Non-pigmented ciliary epithelial cell (primary cell): ENCODE results near the gene BLOC1S5.
A peak's percentile ranks its signal among the peaks of the same experiment; 100 is the strongest.

Experiments used
- DNase-seq: peaks from one replicate; pipeline ENCODE4 v3.0.0-alpha.2; 2010; ENCODE audit warnings: low read depth

The BLOC1S5 gene, protein sequence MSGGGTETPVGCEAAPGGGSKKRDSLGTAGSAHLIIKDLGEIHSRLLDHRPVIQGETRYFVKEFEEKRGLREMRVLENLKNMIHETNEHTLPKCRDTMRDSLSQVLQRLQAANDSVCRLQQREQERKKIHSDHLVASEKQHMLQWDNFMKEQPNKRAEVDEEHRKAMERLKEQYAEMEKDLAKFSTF

DNA sequence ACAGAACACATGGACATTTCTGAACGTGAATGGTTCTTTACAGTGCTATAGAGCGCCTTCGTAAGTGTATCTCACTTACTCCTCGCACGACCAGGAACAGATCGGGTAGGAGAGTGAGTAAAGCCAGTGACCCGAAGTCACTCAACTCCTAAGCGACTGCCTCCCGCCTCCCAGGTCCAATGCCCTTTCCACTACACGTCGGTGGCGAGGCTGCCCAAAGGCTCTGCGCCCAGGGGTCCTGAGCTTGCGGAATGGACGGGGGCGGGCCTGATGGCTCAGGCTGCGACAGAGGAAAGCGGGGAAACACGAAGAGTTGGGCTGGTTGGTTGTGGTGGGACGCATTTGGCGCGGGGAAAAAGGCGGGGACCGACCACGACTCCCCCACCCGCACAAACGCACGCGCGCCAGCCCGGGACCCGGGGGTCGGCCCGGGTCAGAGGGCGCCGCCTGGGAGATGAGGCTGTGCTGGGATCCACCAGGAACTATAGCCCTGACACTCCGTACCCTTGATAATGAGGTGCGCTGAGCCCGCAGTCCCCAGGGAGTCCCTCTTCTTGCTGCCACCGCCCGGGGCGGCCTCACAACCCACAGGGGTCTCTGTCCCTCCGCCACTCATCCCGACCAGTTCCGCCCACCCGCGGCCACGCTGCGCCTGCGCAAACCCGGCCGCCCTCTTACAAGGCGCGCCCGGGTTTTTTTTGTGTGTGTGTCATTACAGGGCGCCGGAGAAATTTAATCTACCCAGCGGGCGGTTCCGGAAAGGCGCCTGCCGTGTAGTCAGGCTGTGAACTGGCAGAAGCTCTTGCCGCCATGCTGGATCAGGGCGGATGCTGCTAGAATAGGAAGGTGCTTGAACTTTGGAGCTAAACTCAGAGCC, at the start of gene BLOC1S5:
Gene BLOC1S5, minus strand, starts transcription at position 629 of the 877 bp plus-strand sequence. Its CDS starts 13 bp downstream, at position 616.
- DNase-seq: peak; percentile 90

DNA sequence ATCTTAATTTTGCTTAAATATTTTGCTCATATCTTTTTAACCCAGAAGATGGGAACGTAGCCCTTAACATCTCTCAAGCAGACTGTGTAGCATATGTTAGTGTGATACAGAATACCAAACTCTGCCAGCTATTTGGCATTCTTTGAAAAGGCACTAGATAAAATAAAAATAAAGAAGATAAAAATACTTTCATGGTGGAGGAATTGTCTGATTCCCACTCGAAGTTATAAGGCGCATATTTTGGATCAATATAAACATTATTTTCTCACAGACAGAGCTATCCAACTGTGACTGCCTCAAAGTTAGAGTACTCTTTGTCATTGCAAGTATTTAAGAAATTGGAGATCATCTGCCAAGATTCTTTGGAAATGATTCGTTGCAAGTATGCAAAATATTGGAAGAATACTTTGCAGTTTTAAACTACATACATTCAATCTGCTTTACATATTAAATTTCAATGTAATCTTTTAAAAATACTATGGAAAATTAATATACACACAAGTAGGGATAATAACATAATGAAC, 49.0 kb upstream of the BLOC1S5 start:
- no peak for DNase-seq

DNA sequence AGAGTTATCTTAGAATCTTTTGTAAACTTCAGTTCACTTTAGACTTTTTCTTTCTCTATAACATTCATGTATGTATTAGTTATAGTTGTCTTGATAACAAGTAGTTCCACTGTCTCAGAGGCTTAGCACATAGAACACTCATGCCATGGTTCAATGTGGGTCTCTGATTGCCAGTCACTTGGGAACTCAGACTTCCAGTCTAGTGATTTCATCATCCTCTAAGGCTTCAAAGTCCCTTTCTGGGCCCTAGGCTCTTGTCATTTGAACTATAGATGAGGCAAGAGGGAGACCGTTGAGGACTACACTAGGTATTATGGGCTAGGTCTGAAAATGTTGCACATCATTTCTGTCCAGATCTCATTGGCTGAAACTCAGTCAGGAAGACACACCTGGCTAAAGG, 46.5 kb upstream of the BLOC1S5 start:
- no peak for DNase-seq

DNA sequence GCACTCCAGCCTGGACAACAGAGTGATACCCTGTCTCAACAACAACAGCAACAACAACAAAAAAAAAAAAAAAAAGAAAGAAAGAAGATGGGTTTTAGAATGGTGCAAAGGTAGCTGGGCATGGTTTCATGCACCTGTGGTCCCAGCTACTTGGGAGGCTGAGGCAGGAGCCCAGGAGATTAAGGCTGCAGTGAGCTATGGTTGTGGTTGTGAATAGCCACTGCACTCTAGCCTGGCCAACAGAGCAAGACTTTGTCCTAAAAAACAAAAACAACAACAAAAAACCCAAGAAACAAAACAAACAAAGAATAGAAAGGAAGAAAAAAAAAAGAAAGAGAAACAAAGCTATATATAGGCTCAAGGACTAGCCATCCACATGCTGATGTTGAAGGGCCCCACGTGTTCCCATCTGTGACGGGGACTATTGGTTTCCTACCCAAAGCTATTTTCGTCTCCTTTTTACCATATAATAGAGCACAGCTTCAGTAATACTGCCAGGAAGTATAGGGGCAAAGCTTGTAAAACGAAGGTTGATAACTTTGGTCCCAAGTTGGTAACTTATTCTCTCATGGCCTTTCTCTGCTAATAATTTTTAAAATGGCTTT, 46.0 kb upstream of the BLOC1S5 start:
- DNase-seq: no peak

DNA sequence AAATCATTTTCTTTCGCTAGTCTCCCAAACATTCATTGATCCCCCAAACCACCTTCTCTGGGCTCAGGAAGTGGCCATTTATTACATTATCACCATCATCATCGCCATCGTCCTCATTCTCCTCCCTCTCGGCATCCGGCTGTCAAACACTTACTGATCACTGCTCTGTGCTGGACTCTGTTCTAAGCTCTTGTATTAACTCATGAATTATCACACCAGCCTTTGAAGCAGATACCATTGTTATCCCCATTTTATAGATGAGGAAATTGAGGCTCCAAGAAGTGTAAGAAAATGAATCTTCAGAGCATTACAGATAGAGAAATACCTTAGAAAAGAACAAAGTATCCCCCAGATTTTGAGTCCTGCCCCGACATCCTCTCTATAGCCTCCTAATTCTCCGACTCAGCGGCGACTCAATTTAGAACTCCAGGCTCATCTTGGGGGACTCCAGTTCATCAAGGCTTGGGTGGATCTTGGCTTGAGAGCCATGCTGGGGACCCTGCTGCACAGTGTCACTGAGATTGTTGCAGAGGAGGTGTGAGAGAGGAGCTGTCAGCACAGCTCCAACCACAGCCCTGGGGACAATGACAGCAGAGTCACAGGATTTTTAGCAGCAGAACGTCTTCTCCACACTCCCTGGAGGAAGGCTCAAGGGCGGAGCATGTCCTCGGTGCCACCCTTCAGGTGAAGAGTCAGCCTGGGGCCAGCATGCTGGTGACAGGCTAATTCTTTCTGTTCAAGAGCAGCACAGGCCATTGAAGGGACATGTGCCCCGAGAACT, 44.8 kb upstream of the BLOC1S5 start:
- no peak for DNase-seq

DNA sequence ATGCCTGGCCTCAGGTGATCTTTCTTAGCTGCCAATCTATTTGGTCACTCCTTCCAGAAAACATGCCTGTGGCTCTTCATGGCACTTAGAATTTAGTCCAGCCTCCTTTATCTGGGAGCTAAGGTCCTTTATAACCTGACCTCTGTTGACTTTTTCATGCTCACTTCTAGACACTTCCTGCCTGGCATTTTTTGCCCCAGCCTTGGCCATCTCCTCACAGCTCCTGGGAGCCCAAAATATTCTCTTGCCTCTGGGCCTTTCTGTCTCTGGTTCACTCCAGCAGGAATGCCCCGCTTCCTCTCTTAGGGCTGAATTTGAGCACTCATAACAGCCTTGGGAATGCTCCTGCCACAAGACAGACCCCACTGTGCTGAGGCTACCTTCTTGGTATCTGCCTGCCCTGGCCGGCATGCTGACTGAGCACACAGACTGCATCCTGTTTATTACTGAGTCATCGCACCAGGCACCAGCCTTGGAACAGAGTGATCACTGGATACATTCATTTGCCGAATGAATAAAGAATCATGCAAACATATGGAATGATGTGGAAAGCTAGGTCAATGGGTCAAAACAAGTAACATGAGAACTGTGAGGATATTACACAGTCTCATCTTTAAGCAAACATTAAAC, 44.0 kb upstream of the BLOC1S5 start:
- peak; percentile 93 for DNase-seq

DNA sequence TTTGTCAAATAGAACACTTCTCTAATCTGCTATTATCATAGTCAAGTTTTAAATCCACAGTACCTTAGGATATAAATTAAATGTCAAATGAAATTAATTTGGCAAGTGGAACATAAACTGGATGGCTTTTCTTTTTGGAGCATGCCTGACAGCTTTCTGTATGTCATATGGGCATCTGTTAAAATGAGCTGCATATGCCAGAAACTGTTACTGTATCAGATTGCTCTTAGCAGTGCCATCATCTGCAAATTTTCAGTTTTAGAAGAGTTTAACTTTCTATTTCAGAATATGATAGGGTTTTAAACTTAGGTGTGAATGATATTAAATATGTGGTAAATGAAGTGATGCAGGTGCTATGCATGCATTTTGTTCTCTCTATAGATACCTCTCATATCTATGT, 41.6 kb upstream of the BLOC1S5 start:
- DNase-seq: no peak

DNA sequence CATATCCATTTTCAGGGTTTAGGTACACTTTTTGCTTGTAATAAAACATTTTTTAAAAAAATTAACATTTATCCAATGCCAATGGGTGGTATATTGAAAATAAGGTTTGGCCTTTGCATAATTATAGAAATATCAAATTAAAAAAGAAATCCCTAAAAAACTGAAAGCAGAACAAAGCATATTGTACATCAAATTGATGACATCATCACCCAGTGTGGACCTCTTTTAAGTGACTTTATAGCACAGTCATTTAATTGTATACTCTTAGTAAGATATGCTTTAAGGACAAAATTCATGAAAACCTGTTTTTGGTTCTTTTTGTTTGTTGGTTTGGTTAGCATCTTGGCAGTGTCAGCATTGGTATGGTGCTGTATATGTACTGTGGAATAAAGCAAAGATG, 39.5 kb upstream of the BLOC1S5 start:
- no peak for DNase-seq

DNA sequence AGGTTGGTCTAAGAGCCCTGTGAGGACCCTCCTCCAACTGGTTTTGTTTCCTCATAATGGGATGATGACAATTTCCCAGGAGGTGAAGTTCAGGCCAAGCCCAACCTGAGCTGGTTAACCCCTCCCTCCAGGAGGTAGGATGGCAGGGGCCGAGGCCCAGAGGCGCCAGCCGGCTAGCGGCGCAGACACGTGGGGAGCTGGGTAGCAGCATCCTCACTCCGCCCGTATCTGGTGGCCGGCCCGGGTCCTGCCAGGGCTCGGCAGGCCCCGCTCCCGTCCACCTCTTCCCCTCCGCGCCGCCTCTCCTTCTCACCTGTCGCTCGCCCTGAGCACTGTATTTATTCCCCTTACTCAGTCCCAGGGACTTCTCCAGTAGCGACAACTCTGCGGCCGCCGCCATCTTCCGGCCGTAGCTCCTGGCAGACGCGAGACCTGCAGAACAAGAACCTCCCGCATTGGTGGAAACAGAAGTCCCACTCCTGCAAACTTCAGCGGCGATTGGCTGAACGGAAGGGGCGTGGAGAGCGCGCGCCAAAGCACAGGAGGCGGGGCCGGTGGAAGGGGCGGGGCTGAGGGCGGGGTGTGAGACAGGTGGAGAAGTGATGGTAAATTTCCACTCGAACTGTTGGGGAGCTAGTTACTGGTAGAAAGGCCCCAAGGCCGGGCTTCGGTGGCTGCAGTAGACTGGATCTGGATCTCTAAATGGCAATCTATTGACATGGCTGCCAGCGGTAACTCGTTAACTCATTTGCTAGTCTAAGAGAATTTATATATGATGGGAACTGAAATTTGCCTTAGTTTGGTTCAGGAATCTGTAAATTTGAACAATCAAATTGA, 38.2 kb upstream of the BLOC1S5 start, which contains the start of gene EEF1E1:
Gene EEF1E1, minus strand, starts transcription at position 427 of the 837 bp plus-strand sequence. Its CDS starts 27 bp downstream, at position 400.
- DNase-seq: peak; percentile 83

DNA sequence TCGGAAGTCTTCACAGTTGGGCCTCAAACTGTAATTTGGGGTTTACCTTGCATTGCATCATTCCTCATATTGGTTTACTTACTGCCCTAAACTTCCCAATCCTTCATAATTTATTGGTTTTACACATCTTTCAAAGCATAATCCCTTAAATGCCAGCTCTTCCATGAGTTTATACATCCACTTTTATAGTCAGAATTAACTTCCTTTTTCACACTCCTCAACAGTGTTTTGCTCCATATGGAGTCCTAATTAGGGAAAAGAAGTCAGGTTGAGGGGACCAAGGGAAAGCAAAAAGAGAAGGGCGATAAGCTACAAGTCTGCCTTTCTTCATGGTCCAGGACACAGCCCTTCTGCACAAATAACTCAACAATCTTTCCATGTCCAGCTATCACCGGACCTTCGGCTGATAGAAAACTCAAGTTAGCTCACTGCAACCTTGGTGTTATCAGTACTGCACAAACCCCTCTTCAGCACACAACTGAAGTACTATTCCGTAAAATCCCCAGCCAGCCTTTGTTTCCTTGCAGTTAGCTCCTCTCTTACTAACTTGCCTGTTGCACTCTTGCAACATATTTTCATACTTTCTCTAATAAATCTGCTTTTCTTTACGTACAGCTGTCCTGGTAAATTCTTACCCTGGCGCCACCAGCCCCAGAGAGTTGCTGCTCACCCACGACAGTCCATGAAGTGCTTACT, 36.1 kb upstream of the BLOC1S5 start:
- DNase-seq: no peak

DNA sequence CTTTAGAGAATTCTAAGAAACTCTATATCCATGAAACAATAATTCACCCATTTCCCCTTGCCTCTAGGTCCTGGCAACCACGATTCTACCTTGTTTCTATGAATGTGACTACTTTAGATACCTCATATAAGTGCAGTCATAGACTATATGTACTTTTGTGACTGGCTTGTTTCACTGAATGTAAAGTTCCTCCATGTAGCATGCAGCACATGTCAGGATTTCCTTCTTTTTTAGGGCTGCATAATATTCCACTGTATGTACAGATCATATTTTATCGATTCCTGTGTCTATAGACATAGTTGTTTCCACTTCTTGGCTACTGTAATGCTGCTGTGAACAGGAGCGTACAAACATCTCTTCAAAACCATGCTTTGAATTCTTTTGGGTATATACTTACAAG, 26.5 kb upstream of the BLOC1S5 start:
- no peak for DNase-seq

DNA sequence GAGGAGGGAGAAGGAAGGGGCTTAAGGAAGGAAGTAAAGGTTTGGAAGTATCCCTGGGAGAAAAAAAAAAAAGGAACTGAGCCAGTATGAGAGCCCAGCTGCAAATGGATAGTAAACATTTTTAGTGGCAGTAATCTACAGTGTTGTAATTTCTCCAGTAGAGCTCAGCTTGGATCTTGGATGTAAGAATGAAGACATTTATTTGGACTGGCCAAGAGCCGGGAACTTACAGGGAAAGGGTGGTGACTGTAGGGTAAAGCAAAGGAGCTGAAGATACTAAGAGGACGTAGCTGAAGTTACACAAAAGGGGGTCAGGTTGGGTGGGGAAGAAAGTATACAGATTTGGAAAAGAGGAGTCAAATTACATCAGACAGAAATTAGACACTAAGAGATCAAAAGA, 24.7 kb upstream of the BLOC1S5 start:
- DNase-seq: no peak

DNA sequence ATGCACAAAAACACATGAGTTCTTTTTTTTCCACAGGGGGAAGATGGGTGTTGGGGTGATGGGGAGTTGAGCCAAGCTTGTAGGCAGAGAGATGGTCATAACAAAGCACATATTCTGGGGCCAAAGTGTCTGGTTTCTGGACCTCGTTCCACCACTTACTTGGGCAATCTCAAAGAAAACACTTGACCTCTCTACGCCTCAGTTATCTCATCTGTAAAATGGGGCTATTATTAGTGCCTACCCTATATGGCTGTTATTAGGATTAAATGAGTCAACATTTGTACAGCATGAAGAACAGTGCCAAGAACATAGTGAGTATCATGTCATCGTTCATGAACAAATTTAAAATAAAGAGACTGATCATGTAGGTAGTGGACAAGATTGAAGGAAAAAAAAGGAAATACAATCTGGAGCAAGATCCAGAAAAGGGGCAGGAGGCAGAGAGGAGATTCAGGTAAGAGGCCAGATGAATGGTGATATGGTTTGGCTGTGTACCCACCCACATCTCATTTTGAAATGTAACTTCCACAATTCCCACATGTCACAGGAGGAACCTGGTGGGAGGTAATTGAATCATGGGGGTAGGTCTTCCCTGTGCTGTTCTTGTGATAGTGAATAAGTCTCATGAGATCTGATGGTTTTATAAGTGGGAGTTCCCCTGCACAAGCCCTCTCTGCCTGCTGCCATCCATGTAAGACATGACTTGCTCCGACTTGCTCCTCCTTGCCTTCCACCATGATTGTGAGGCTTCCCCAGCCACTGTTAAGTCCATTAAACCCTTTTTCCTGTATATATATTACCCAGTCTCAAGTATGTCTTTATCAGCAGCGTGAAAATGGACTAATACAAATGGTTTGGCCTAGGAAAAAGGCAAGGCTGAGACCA, 23.9 kb upstream of the BLOC1S5 start:
- DNase-seq: no peak

DNA sequence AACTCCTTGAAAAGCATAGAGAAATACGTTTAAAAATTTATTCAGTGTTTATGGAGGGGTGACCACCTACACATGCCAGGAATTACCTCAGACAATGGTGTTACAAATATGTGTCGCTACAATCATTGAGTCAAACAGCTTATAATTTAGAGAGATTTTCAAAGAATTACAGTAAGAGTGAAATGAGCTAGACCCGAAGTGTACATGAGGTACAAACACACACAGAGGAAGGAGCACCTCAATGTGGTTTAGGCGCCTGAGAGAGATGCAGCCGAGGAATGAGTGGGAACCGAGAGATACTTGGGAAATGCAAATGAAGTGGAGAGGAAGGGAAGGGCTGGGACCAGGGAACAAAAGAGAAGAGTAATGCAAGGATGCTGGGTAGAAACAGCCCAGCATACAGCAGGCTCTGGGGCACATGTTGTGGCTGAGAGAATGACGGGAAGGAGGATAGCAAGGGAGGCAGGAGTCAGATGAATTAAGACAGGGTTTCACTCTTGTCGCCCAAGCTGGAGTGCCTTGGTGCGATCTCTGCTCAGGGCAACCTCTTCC, 22.6 kb upstream of the BLOC1S5 start:
- no peak for DNase-seq

DNA sequence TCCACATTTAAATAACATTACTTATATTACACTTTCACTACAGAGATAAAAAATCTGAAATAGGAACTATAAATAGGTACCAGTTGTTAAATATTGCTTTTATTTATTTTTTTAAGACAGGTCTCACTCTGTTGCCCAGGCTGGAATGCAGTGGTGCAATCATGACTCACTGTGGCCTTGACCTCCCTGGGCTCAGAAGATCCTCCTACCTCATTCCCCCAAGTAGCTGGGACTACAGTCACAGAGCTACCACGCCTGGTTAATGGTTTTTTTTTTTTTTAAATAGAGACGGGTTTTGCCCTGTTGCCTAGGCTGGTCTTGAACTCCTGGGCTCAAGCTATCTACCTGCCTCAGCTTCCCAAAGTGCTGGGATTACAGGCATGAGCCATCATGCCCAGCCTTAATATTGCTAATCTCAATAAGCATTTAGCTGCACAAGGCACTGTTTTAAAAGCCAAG, 20.9 kb upstream of the BLOC1S5 start:
- peak; percentile 82 for DNase-seq

DNA sequence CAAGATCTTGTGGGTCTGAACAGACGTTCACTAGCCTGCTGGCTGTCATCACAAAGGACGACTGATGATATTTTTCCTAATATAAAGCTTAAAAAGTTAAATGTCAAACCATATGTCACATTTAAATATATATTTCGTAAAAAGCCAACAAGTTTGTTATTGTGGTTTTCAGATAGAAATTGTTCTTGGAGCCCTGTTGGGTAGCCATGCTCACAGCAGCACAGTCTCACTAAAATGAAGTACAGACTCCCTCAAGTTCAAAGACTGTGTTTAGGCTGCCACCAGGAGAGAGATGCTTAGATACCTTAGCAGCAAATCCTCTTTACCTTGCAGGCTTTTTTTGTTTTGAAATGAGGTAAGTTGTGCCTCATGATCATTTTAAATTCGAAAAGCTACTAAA, 20.4 kb upstream of the BLOC1S5 start:
- no peak for DNase-seq

DNA sequence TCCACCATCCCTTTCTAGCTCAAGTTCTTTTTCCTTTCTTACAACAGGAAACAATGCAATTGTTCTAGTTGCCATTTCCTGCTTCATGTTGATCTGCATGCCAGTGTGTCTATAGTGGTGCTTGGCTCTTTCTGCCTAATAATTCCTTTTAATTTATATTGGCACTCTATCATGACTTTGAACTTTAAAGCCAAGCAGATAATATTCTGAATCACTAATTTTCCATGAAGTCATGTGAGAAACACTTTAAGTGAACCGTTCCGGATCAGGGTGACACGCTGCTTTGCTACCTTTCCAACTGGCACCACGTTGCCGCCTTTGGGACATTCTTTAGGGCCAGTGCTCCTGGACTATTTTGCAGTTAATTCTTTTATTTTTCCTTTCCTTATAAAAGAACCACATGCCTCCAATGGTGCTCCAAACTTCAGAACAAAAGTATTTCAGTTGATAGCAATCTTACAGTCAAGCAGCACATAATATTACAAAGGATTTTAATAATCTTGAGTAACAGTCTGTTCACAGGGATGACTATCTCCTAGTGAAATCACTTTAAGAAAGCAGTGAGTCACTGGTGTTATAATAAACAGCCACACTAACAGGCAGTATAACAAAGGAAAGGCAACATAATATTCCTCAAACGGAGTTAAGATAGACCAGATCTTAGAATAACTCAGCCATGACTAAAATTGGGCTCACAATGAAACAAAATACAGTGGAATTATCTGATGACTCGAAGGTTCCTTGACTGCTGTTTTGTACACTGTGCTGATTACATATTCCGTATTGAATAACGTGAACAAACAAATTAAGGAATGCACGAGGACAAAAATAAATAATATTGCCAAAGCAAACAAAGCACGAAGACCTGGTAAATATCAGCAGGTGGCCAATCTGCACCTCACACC, 19.0 kb upstream of the BLOC1S5 start:
- DNase-seq: peak; percentile 80
